ENCODE results near the gene SUPT6H. TPM values are rescaled to one million over a fixed set of nuclear protein-coding genes. Genes with fewer than 3 reads are reported as not detected.

The SUPT6H gene
- total RNA-seq (100 to 1,000 TPM in 2 of 5 donors, 10 to 100 TPM in 3; 89.2 to 129 (median 95.7) TPM), total RNA-seq (145 to 254 (median 199) reads per million in 29 experiments)
- total RNA-seq (2013) = 58.6 TPM

DNA sequence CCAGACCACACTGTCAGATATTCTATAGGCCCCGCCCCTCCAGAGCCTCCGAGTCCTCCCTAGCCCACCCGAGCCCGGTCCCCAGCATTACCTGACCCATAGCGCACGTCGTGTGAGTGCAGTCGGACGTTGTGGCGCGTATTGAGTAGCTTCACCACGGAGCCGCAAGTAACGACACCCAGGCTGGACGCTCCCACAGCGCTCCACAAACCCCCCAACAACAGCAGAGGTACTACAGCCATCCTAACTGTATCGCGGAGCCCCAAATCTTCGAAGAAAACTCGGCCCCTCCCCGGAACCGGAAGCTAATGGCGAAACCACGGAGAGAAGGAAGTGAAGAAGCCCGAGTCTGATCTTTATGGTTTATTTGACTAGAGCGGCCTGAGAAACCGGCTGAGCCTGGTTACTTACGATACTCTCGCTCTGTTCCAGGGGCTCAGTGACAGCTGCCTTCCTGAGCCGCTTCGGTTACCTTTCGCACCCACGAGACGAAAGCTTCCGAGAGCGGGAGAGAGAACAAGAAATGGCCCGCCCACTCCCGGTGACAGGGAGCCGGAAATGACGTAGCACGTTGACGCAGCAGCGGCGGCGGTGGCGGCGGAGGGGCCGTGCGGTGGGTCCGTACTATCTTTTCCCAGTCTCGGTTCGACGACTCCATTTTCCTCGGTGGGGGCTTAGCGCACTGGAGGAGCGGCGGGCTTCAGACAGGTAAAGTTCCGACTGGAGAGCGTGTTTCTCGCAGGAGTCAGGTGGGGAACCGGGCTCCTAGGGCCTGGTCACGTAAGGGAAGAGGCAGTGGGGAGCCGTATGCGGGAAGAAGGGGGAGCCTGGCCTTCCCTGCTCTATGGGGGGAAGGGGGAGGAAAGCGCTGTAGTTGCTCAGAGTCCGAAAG is at the start of gene SUPT6H, which contains the start of gene SDF2:
Gene SUPT6H (plus strand): TSS at position 571 of the 892 bp plus-strand sequence. CDS start 11,197 bp downstream, outside the sequence.
Gene SDF2 (minus strand): TSS at position 272 of the 892 bp plus-strand sequence. CDS start 30 bp downstream, at position 242.
- Mint-ChIP-seq H3K27me3 (no peaks in the 10 kb centered on the region), H3K9me3 (no peaks in the 10 kb centered on the region), H3K27ac (peak within 1 kb of the TSS; percentile 100), H3K36me3 (peaks cover 21% of the 10 kb centered on the region), H3K4me1 (peaks cover 62 to 67% (median 63%) of the 10 kb centered on the region in 3 donors), H3K4me3 (peak within 1 kb of the TSS; percentile 93 to 100 (median 98))
- H3K36me3 ChIP-seq (ENCODE audit: control insufficient read depth in 2 of 2, extremely low read depth in 1 of 2, insufficient read depth in 1 of 2, low read length in 1 of 2) = peaks cover 3 to 20% of the 10 kb centered on the region in 2 donors
- no peaks in the 10 kb centered on the region for H3K27me3 ChIP-seq (replicated peaks in 1 of 2; ENCODE audit: control insufficient read depth in 2 of 2, extremely low read depth in 1 of 2, insufficient read depth in 2 of 2, low read length in 1 of 2)
- ATAC-seq (replicated peaks in 1 of 4) (peak; percentile 88 to 89 (median 88)), DNase-seq (peak; percentile 88 to 98 (median 94))
- 0% methylated on average over 55 of the region's 66 CpGs for WGBS (ENCODE audit: insufficient coverage)
- H3K4me3 ChIP-seq (ENCODE audit: control insufficient read depth in 1 of 2, extremely low read depth in 1 of 2, low read length in 1 of 2) = peak within 1 kb of the TSS; percentile 80 to 88
- H3K9me3 ChIP-seq = no peaks in the 10 kb centered on the region
- CTCF ChIA-PET = interaction anchor here (0.5 to 3.7 kb wide), 14 partner anchors 9 to 768 kb away, joined by 3 to 63 read pairs (median 3); partner anchors contain the start of genes BLTP2 (in 1 of the 2), PHF12 (in 1 of the 2) and RPL23A (in 1 of the 2)
- peaks cover 30 to 43% of the 10 kb centered on the region in 2 experiments for H3K4me1 ChIP-seq (ENCODE audit: control insufficient read depth in 1 of 2, extremely low read depth in 1 of 2, insufficient read depth in 2 of 2, low read length in 2 of 2)
- H3K27ac ChIP-seq (ENCODE audit: low read length) = peak within 1 kb of the TSS; percentile 95
- POLR2A ChIA-PET = interaction anchor here (0.6 to 1.8 kb wide), 15 partner anchors 9 to 1166 kb away, joined by 3 to 15 read pairs (median 4); partner anchors contain the start of genes BLTP2 (in 1 of the 2), IFT20 (in 1 of the 2), RPL23A (in 1 of the 2) and TNFAIP1 (in 1 of the 2)

DNA sequence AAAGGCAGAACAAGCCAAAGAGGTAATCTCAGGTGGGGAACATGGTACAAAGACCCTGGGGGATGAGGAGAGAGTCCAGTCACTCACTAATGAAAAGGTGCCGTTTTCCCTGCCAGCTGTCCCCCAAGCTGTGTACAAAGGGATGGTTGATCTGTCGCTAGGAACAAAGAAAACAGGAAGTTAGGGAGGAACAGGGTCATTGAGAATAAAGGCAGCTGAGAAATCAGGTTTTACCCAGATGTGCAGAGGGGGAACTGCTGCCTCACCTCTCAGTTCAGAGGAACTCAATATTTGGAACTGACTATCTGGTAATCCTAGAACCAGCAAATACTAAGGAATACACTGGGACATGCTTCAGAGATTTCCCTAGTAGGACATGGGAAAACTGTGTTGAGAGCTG is 49.5 kb upstream of the SUPT6H start:
- ATAC-seq (replicated peaks in 1 of 4) = no peak
- no peaks in the 10 kb centered on the region for H3K27me3 Mint-ChIP-seq
- no peak overlapping the region for H3K4me3 Mint-ChIP-seq
- Histone ChIP-seq H3K4me1 (ENCODE audit: control insufficient read depth in 1 of 2, extremely low read depth in 1 of 2, insufficient read depth in 2 of 2, low read length in 2 of 2) (no peaks in the 10 kb centered on the region), H3K27me3 (replicated peaks in 1 of 2; ENCODE audit: control insufficient read depth in 2 of 2, extremely low read depth in 1 of 2, insufficient read depth in 2 of 2, low read length in 1 of 2) (no peaks in the 10 kb centered on the region), H3K9me3 (no peaks in the 10 kb centered on the region), H3K4me3 (ENCODE audit: control insufficient read depth in 1 of 2, extremely low read depth in 1 of 2, low read length in 1 of 2) (no peak overlapping the region), H3K36me3 (ENCODE audit: control insufficient read depth in 2 of 2, extremely low read depth in 1 of 2, insufficient read depth in 1 of 2, low read length in 1 of 2) (peaks cover 13 to 45% of the 10 kb centered on the region in 2 donors), H3K27ac (ENCODE audit: low read length) (no peak overlapping the region)
- DNase-seq = no peak
- peaks cover 31% of the 10 kb centered on the region for H3K36me3 Mint-ChIP-seq
- H3K9me3 Mint-ChIP-seq = no peaks in the 10 kb centered on the region
- H3K27ac Mint-ChIP-seq = peak overlapping the region; percentile 32 to 70
- CTCF ChIA-PET = interaction anchor here (0.5 to 1.9 kb wide), 7 partner anchors 13 to 170 kb away, joined by 3 to 5 read pairs (median 3); partner anchors contain the start of genes ALDOC (in 1 of the 2) and PIGS (in 1 of the 2)
- POLR2A ChIA-PET = no interaction called here
- peaks cover 4 to 9% (median 8%) of the 10 kb centered on the region in 3 donors for H3K4me1 Mint-ChIP-seq
- WGBS (ENCODE audit: insufficient coverage) = 75% methylated on average over 2 of the region's 2 CpGs

DNA sequence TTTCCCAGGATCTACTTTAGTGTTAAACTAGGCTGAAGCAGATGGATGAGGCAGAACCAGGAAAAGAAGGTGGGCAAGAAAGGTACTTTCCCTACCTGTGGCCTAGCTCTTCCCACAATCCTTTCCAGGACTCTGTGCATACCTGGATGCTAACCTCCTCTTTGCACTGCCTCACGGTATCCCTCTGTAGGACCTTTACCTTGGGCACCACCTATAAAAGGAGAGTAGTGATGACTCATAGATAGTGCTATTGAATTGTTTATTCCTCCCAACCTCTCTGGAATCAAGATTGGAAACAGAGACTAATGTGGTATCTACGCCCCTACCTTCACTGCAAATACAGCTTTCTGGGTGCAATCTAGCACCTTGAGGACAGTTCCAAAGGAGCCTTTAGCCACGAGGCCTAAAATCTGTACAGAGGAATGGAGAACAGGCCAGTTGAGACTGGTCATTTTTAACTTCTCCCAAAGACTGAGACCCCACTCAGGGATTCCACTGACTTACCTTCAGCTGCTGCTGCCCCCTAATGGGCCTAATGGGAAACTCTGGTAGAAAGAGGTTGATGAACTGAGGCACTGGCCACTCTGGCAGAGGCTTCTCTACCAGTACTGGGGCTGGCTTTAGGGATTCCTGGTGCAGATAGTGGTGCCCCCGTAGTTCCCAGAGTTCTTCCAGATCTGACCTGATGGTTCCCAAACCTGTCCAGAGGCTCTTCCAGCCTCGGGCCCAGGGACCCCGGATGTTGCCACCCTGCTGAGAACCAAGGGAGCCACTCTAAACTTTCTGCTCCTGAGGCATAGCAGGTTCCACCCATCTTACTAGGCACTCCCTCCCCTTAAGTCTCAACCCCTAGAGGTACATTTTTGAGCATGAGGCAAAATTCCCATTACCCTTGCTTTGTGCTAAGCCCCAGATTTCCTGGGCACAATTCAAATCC is 48.8 kb upstream of the SUPT6H start:
- H3K4me3 Mint-ChIP-seq = no peak overlapping the region
- DNase-seq (peak in 24 of 35 experiments; percentile 3 to 63 (median 26)), ATAC-seq (replicated peaks in 1 of 4) (peak; percentile 48 to 69 (median 60))
- Histone ChIP-seq H3K9me3 (no peaks in the 10 kb centered on the region), H3K27me3 (replicated peaks in 1 of 2; ENCODE audit: control insufficient read depth in 2 of 2, extremely low read depth in 1 of 2, insufficient read depth in 2 of 2, low read length in 1 of 2) (no peaks in the 10 kb centered on the region), H3K27ac (ENCODE audit: low read length) (no peak overlapping the region), H3K36me3 (ENCODE audit: control insufficient read depth in 2 of 2, extremely low read depth in 1 of 2, insufficient read depth in 1 of 2, low read length in 1 of 2) (peaks cover 13 to 47% of the 10 kb centered on the region in 2 donors), H3K4me3 (ENCODE audit: control insufficient read depth in 1 of 2, extremely low read depth in 1 of 2, low read length in 1 of 2) (no peak overlapping the region), H3K4me1 (ENCODE audit: control insufficient read depth in 1 of 2, extremely low read depth in 1 of 2, insufficient read depth in 2 of 2, low read length in 2 of 2) (no peaks in the 10 kb centered on the region)
- peaks cover 4 to 9% (median 8%) of the 10 kb centered on the region in 3 donors for H3K4me1 Mint-ChIP-seq
- peaks cover 33% of the 10 kb centered on the region for H3K36me3 Mint-ChIP-seq
- H3K9me3 Mint-ChIP-seq = no peaks in the 10 kb centered on the region
- ChIA-PET POLR2A (interaction anchor here in 1 of 2 donors (0.6 kb wide), 1 partner anchor 535 kb away, joined by 10 read pairs; no protein-coding TSS in a partner anchor), CTCF (interaction anchor here (0.5 to 1.9 kb wide), 8 partner anchors 14 to 170 kb away, joined by 3 to 5 read pairs (median 4); partner anchors contain the start of genes ALDOC (in 1 of the 2) and PIGS (in 1 of the 2))
- peak overlapping the region in 1 of 2 donors; percentile 52 for H3K27ac Mint-ChIP-seq
- H3K27me3 Mint-ChIP-seq = no peaks in the 10 kb centered on the region
- WGBS (ENCODE audit: insufficient coverage) = 92% methylated on average over 4 of the region's 6 CpGs

DNA sequence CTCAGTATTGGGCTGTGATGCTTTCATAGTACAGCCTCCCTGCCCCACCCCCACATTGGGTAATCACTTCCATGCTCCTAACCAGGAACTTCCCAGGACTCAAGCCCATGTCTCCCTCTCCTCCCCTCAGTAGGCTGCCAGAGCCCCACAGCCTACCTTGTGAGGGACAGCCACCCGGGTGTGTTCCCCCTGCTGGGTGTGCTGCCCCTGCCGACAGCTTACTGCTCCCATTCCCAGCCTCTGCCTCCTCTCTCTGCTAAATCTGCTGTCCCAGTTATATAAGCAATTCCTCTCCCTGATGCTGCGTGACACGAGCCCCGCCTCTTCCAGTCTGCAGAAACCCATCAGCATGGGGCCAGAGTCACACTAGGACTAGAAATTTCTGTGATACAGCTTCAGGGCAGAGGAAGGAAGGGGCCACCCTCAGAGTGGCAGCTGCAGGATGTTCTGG is 48.0 kb upstream of the SUPT6H start, which contains the start of gene RSKR:
Gene RSKR (minus strand): TSS at position 255 of the 451 bp plus-strand sequence. CDS start 24 bp downstream, at position 231.
- POLR2A ChIA-PET = interaction anchor here in 1 of 2 donors (0.6 kb wide), 1 partner anchor 534 kb away, joined by 10 read pairs; no protein-coding TSS in a partner anchor
- H3K36me3 Mint-ChIP-seq = peaks cover 33% of the 10 kb centered on the region
- no peak for DNase-seq

DNA sequence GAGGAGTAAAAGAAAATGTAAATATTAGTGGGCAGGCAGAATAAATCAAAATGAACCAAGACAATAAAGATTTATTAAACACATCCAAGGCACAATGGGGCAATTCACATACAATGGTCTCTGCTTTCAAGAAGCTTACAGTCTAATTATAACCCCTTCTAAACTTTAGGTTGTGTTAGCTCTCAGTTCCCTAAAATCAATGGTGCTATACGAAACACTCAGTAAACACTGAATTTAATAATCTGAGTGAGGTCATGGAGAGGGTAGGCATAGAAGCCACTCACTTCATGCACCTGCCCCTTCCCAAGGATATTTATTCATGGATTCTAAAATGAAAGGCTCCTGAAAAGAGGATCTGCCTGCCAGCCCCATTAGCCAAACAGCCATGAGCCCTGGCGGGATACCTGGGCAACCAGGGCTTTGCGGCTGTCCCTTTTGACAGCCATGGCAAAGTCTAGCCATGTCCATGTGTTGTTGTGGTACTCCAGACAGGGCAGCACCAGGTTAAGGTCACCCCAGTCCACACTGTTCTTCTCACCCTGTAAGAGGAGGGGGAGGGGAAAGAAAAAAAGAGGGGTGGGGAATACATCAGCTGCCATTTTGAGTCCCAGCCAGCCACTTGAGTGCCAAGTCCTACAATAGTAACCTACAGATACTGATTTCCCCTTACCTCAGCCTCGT is 46.6 kb upstream of the SUPT6H start:
- ATAC-seq (replicated peaks in 1 of 4) (no peak), DNase-seq (no peak)
- 100% methylated on average over 2 of the region's 4 CpGs for WGBS (ENCODE audit: insufficient coverage)
- H3K4me1 ChIP-seq (ENCODE audit: control insufficient read depth in 1 of 2, extremely low read depth in 1 of 2, insufficient read depth in 2 of 2, low read length in 2 of 2) = no peaks in the 10 kb centered on the region
- ChIA-PET CTCF (interaction anchor here in 1 of 2 donors (0.7 kb wide), 1 partner anchor 454 kb away, joined by 3 read pairs; no protein-coding TSS in a partner anchor), POLR2A (interaction anchor here (0.6 kb wide), 2 partner anchors 19 to 64 kb away, joined by 3 read pairs; no protein-coding TSS in a partner anchor)
- H3K27ac ChIP-seq (ENCODE audit: low read length) = no peak overlapping the region
- no peak overlapping the region for H3K4me3 Mint-ChIP-seq
- no peaks in the 10 kb centered on the region for H3K9me3 ChIP-seq
- H3K27ac Mint-ChIP-seq = no peak overlapping the region
- peaks cover 24 to 63% of the 10 kb centered on the region in 2 donors for H3K36me3 ChIP-seq (ENCODE audit: control insufficient read depth in 2 of 2, extremely low read depth in 1 of 2, insufficient read depth in 1 of 2, low read length in 1 of 2)
- peaks cover 42% of the 10 kb centered on the region for H3K36me3 Mint-ChIP-seq
- no peaks in the 10 kb centered on the region for H3K27me3 Mint-ChIP-seq
- H3K9me3 Mint-ChIP-seq = no peaks in the 10 kb centered on the region
- H3K4me1 Mint-ChIP-seq = peaks cover 4 to 9% (median 8%) of the 10 kb centered on the region in 3 donors
- H3K4me3 ChIP-seq (ENCODE audit: control insufficient read depth in 1 of 2, extremely low read depth in 1 of 2, low read length in 1 of 2) = no peak overlapping the region
- H3K27me3 ChIP-seq (replicated peaks in 1 of 2; ENCODE audit: control insufficient read depth in 2 of 2, extremely low read depth in 1 of 2, insufficient read depth in 2 of 2, low read length in 1 of 2) = no peaks in the 10 kb centered on the region

More for the DNA sequence above, 48.0 kb upstream of the SUPT6H start, which contains the start of gene RSKR:
- Mint-ChIP-seq H3K4me1 (peaks cover 4 to 9% (median 8%) of the 10 kb centered on the region in 3 donors), H3K9me3 (no peaks in the 10 kb centered on the region), H3K27me3 (no peaks in the 10 kb centered on the region), H3K4me3 (no peak within 1 kb of the TSS), H3K27ac (peak within 1 kb of the TSS in 1 of 2 donors; percentile 52)
- Histone ChIP-seq H3K9me3 (no peaks in the 10 kb centered on the region), H3K4me3 (ENCODE audit: control insufficient read depth in 1 of 2, extremely low read depth in 1 of 2, low read length in 1 of 2) (no peak within 1 kb of the TSS), H3K4me1 (ENCODE audit: control insufficient read depth in 1 of 2, extremely low read depth in 1 of 2, insufficient read depth in 2 of 2, low read length in 2 of 2) (no peaks in the 10 kb centered on the region), H3K27me3 (replicated peaks in 1 of 2; ENCODE audit: control insufficient read depth in 2 of 2, extremely low read depth in 1 of 2, insufficient read depth in 2 of 2, low read length in 1 of 2) (no peaks in the 10 kb centered on the region), H3K36me3 (ENCODE audit: control insufficient read depth in 2 of 2, extremely low read depth in 1 of 2, insufficient read depth in 1 of 2, low read length in 1 of 2) (peaks cover 13 to 55% of the 10 kb centered on the region in 2 donors), H3K27ac (ENCODE audit: low read length) (no peak within 1 kb of the TSS)
- CTCF ChIA-PET = interaction anchor here (0.6 to 1.9 kb wide), 3 partner anchors 14 to 70 kb away, joined by 4 to 5 read pairs (median 5); partner anchors contain the start of gene PIGS (in 1 of the 2)
- WGBS (ENCODE audit: insufficient coverage) = 80% methylated on average over 2 of the region's 5 CpGs
- no peak for ATAC-seq (replicated peaks in 1 of 4)
